Fibroblast of skin of back (primary cell): ENCODE results near the gene TPP1.

ENCODE experiments used
- DNase-seq: peaks from one replicate; pipeline ENCODE4 v3.0.0-alpha.2; 2013

The TPP1 gene

GRCh38 chr11:6611092-6611962 is 7.9 kb downstream of the TPP1 start:
- DNase-seq, result peak; percentile 25

GRCh38 chr11:6610591-6610990 is 8.6 kb downstream of the TPP1 start:
- DNase-seq, result no peak

GRCh38 chr11:6609502-6610015 is 9.7 kb downstream of the TPP1 start:
- no peak for DNase-seq

GRCh38 chr11:6608726-6609501 is 10.3 kb downstream of the TPP1 start:
- peak; percentile 45 for DNase-seq

- DNase-seq, result no peak
These were observed 11.2 kb downstream of the TPP1 start for GRCh38 chr11:6608011-6608410.

GRCh38 chr11:6607190-6607795 is 11.9 kb downstream of the TPP1 start:
- DNase-seq, result peak; percentile 47

GRCh38 chr11:6606471-6607189 is 12.6 kb downstream of the TPP1 start:
- DNase-seq, result peak; percentile 96

GRCh38 chr11:6604790-6605189 is 14.4 kb downstream of the TPP1 start:
- no peak for DNase-seq

- DNase-seq, result peak; percentile 66
These were observed 15.1 kb downstream of the TPP1 start for GRCh38 chr11:6604081-6604626.

- peak; percentile 90 for DNase-seq
These were observed 15.7 kb downstream of the TPP1 start, which contains the start of the genes ILK and RRP8 for GRCh38 chr11:6603287-6604080. TSS of gene ILK (plus strand) at chr11:6603774. CDS start at chr11:6604272, 498 bp downstream. TSS of gene RRP8 (minus strand) at chr11:6603616. CDS start at chr11:6603502, 114 bp downstream.

- no peak for DNase-seq
These were observed 16.9 kb downstream of the TPP1 start for GRCh38 chr11:6602096-6602940.

GRCh38 chr11:6601041-6601461 is 18.2 kb downstream of the TPP1 start:
- no peak for DNase-seq

GRCh38 chr11:6599881-6600390 is 19.3 kb downstream of the TPP1 start:
- no peak for DNase-seq

GRCh38 chr11:6599449-6599848 is 19.8 kb downstream of the TPP1 start:
- DNase-seq, result no peak

GRCh38 chr11:6598555-6598954 is 20.7 kb downstream of the TPP1 start:
- DNase-seq, result no peak

- DNase-seq, result no peak
These were observed 22.9 kb downstream of the TPP1 start for GRCh38 chr11:6596239-6596877.

- no peak for DNase-seq
These were observed 25.0 kb downstream of the TPP1 start for GRCh38 chr11:6594142-6594768.

- DNase-seq, result no peak
These were observed 31.2 kb downstream of the TPP1 start for GRCh38 chr11:6588018-6588417.
